ENCODE measurements around the gene HSPB9.
A peak's percentile ranks its signal among the peaks of the same experiment; 100 is the strongest.

The HSPB9 gene

DNA sequence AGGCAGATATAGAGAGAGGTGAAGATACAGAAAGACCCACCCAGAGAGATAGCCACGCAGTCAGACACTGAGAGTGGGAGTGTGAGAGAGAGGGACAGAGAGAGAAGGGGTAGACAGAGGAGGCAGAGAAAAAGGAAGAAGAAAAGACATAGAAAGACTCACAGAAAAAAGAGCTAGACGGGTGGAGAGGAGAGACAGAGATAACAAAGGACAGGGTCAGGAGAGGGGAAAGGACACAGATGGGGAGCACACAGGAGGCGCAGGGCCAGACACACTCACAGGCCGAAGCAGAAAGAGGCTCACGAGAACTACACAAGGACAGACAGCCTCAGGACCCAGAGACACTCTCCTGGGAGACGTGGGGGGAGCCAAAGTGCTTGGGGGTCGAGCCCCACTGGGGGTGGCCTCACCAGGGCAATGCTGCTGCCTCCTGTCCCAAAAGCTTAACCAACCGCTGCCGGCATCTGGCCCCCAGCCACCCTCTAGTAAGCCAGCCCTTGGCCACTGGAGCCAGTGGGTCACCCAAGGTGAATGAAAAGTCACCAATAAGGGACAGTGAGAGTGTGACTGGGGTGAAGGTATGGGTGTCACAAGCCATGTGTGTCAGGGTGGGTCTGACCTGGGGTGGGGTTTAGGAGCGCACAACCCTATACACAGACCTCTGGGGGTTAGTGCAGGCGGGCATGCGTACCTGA, 28.1 kb upstream of the HSPB9 start:
- TF ChIP-seq ZBTB7A (IDR thresholded peaks at IDR 0.05; ENCODE audit: low read depth) = no peak
- TF ChIP-seq EGR1 (IDR thresholded peaks at IDR 0.05) = no peak
- TF ChIP-seq CREB1 (IDR thresholded peaks at IDR 0.05; ENCODE audit: low read depth) = no peak
- TF ChIP-seq RAD21 (IDR thresholded peaks at IDR 0.05; ENCODE audit: low read depth) = no peak
- no peak for TF ChIP-seq TAF1 (IDR thresholded peaks at IDR 0.05; ENCODE audit: low read depth)
- no peak for TF ChIP-seq YY1 (IDR thresholded peaks at IDR 0.05; ENCODE audit: low read depth)
- TF ChIP-seq NFIC (IDR thresholded peaks at IDR 0.05) = no peak
- no peak for TF ChIP-seq CEBPB (IDR thresholded peaks at IDR 0.05)
- TF ChIP-seq, protein P1, sequence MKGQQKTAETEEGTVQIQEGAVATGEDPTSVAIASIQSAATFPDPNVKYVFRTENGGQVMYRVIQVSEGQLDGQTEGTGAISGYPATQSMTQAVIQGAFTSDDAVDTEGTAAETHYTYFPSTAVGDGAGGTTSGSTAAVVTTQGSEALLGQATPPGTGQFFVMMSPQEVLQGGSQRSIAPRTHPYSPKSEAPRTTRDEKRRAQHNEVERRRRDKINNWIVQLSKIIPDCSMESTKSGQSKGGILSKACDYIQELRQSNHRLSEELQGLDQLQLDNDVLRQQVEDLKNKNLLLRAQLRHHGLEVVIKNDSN (IDR thresholded peaks at IDR 0.05) = no peak
- TF ChIP-seq TCF12 (IDR thresholded peaks at IDR 0.05; ENCODE audit: low read depth) = no peak
- TF ChIP-seq, protein P2, sequence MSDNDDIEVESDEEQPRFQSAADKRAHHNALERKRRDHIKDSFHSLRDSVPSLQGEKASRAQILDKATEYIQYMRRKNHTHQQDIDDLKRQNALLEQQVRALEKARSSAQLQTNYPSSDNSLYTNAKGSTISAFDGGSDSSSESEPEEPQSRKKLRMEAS (IDR thresholded peaks at IDR 0.05) = no peak
- TF ChIP-seq TEAD4 (IDR thresholded peaks at IDR 0.05) = no peak
- no peak for TF ChIP-seq FOXM1 (IDR thresholded peaks at IDR 0.05; ENCODE audit: borderline replicate concordance, low read depth)
- TF ChIP-seq, protein P3, sequence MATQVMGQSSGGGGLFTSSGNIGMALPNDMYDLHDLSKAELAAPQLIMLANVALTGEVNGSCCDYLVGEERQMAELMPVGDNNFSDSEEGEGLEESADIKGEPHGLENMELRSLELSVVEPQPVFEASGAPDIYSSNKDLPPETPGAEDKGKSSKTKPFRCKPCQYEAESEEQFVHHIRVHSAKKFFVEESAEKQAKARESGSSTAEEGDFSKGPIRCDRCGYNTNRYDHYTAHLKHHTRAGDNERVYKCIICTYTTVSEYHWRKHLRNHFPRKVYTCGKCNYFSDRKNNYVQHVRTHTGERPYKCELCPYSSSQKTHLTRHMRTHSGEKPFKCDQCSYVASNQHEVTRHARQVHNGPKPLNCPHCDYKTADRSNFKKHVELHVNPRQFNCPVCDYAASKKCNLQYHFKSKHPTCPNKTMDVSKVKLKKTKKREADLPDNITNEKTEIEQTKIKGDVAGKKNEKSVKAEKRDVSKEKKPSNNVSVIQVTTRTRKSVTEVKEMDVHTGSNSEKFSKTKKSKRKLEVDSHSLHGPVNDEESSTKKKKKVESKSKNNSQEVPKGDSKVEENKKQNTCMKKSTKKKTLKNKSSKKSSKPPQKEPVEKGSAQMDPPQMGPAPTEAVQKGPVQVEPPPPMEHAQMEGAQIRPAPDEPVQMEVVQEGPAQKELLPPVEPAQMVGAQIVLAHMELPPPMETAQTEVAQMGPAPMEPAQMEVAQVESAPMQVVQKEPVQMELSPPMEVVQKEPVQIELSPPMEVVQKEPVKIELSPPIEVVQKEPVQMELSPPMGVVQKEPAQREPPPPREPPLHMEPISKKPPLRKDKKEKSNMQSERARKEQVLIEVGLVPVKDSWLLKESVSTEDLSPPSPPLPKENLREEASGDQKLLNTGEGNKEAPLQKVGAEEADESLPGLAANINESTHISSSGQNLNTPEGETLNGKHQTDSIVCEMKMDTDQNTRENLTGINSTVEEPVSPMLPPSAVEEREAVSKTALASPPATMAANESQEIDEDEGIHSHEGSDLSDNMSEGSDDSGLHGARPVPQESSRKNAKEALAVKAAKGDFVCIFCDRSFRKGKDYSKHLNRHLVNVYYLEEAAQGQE (IDR thresholded peaks at IDR 0.05; ENCODE audit: low read depth) = no peak
- no peak for TF ChIP-seq EP300 (IDR thresholded peaks at IDR 0.05; ENCODE audit: borderline replicate concordance)

DNA sequence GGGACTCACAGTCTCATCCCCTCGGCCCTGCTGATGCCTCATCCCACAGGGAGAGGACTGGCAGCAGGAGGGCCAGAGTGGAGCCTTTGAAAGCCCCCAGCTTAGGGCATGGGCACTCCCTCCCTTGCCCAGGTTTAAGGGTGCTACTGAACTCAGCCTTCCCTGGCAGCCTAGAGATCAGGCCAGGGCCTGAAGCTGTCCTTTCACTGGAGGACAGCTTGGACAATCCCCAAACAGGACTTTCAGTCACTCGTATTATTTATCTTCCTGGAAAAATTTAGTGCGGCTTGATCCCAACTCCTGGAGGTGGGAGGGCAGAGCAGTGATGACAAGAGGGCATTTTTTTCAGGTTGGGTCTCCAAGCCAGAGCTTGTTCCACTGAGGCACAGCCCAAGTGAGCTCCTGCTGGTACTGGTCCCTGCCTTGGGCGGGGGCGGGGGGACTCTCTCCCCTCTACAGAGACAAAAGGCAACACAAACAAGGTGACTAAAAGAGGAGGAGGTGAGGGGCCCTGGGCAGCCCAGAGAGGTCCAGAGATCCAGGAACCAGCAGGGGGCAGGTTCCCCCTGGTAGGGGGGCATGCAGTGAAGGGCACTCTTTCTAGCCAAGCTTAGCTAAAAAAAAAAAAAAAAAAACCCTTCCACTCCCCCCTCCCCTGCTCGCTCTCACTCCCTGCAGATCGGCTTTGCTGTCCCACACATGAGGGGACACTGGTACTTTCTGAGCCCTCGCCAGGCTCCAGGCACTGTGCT, 26.1 kb upstream of the HSPB9 start:
- no peak for TF ChIP-seq CREB1 (IDR thresholded peaks at IDR 0.05; ENCODE audit: low read depth)
- no peak for TF ChIP-seq TAF1 (IDR thresholded peaks at IDR 0.05; ENCODE audit: low read depth)
- no peak for TF ChIP-seq TEAD4 (IDR thresholded peaks at IDR 0.05)
- TF ChIP-seq NFIC (IDR thresholded peaks at IDR 0.05) = no peak

DNA sequence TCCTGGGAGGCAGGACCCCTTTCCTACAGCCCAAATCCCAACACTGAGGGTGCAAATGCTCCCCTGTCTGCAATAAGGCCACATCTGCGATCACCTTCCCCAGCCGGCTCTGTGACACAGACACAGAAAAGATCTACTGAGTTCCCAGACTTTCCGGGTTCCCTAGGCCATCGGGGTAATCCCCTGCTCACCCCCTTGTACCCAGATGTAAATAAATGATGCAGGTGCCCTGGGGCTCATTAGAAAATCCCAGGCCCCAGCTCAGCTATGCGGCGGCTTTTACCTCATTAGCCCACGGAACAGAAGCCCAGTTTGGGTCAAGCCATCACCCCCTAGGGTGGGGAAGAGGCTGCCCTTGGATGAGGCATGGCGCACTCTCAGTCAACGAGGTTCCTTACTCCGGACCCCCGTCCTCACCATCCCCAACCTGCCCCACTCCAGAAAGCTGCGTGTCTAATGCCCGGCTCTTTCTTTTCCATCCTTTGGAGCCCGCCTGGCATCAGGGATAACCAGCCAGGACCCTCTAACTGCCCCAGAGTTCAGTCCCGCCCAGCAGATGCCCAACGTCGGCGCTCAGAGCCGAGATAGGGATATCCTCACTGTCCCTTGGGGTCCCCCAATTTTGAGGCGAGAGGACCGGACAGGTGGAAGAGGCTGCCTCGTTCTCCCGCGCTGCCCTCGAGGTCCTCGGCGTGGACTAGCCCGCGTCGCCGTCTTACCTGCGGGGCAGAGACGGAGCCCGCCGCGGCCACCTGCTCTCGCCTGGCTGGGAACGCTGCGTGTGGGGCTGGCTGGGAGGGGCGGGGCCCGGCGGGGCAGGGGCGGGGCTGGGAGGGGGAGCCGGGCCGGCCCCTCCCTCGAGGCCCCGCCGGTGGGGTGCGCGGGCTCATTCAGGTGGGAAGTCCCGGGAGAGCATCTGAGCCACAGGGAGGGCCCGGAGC, 24.6 kb upstream of the HSPB9 start, which contains the start of gene ZNF385C:
Gene ZNF385C, minus strand, starts transcription at position 783 of the 941 bp plus-strand sequence. CDS start 35,417 bp downstream, outside the sequence.
- TF ChIP-seq, protein P2 (IDR thresholded peaks at IDR 0.05) = peak; percentile 85
- TF ChIP-seq NFIC (IDR thresholded peaks at IDR 0.05) = no peak

DNA sequence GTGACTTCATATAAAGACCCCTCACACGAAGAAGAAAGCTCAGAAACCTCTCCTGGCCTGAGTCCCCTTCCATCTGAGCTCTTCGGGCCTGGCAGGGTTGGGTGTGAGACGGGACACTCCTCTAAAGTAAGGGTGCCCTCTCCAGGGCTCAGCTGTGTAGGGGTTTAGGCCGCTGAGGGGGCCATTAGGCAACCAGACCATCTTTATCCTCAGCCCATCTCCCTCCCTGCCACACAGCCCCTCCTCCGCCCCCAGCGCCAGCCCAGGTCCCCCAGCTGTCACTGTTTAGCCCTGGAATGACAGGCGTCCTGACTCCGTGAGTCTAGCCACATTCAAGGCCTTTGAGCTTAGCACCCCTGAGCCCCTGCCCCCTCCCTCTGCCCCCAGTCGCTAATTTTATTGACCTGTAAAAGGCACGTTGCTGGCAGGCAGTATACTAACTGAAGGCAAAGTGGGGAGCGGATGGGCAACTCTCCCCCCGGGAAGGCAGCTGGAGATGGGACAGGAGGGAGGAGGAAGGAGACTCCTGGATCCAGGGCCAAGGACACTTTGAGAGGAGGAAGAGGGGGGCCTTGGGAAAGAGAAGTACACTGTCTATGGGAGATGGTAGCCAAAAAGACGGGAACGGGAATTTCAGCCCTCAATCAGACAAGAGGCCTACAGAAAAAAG, 23.7 kb upstream of the HSPB9 start:
- TF ChIP-seq NFIC (IDR thresholded peaks at IDR 0.05) (no peak), ZBTB7A (IDR thresholded peaks at IDR 0.05; ENCODE audit: low read depth) (no peak), TCF12 (IDR thresholded peaks at IDR 0.05; ENCODE audit: low read depth) (no peak), TAF1 (IDR thresholded peaks at IDR 0.05; ENCODE audit: low read depth) (no peak), TEAD4 (IDR thresholded peaks at IDR 0.05) (no peak), YY1 (IDR thresholded peaks at IDR 0.05; ENCODE audit: low read depth) (no peak)
- TF ChIP-seq, protein P3 (IDR thresholded peaks at IDR 0.05; ENCODE audit: low read depth) = no peak

DNA sequence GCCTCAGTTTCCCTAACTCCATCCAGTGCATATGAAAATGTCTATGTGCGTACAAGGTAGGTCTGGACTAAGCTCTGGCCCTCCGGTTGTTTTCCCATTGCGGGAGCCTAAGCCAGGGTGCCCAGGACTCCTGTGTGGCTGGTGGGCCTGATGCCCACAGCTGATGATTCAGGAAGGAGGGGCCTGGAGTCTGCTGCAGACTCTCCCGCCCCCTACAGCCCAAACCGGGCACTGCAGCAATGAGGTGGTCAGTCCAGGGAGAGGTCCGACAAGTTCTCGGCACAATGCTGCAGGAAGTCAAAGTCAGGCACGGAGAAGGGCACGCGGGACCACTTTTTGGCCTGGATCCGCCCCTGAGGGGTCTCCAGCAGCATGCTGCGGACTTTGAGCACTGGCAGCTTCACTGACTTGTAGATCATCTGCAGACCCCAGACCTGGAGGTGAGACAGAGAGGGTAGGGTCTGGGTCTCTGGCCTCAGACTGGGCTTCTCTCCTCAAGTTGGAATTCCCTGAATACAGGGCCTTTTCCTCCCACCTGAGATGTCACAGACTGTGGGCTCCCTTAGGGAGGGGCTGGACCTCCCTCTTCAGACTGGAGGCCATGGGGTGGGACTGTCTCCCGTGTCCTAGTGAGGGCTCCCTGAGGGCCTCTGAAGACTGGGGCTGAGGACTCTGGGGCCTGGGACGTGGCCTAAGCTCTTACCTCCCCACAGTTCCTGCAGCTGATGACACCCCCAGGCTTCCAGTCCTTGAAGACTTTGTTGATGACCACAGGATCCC, 20.9 kb upstream of the HSPB9 start:
- peak; percentile 96 for TF ChIP-seq RAD21 (IDR thresholded peaks at IDR 0.05; ENCODE audit: low read depth)
- no peak for TF ChIP-seq TAF1 (IDR thresholded peaks at IDR 0.05; ENCODE audit: low read depth)
- TF ChIP-seq, protein P1 (IDR thresholded peaks at IDR 0.05) = no peak
- TF ChIP-seq FOXM1 (IDR thresholded peaks at IDR 0.05; ENCODE audit: borderline replicate concordance, low read depth) = no peak
- no peak for TF ChIP-seq CEBPB (IDR thresholded peaks at IDR 0.05)
- TF ChIP-seq, protein P2 (IDR thresholded peaks at IDR 0.05) = peak; percentile 37; the same call in 1 of the 2 replicates
- peak; percentile 56; the same call in 1 of the 2 replicates for TF ChIP-seq ZBTB7A (IDR thresholded peaks at IDR 0.05; ENCODE audit: low read depth)
- TF ChIP-seq EP300 (IDR thresholded peaks at IDR 0.05; ENCODE audit: borderline replicate concordance) = no peak
- TF ChIP-seq TEAD4 (IDR thresholded peaks at IDR 0.05) = no peak

All from Ishikawa (cell line).